ENCODE results near the gene GAPDHS.
A peak's percentile ranks its signal among the peaks of the same experiment; 100 is the strongest.

The GAPDHS gene

GRCh38 chr19:35539850-35540249 is 6.6 kb downstream of the GAPDHS start:
- DNase-seq (ENCODE audit: low read depth): no peak

DNA sequence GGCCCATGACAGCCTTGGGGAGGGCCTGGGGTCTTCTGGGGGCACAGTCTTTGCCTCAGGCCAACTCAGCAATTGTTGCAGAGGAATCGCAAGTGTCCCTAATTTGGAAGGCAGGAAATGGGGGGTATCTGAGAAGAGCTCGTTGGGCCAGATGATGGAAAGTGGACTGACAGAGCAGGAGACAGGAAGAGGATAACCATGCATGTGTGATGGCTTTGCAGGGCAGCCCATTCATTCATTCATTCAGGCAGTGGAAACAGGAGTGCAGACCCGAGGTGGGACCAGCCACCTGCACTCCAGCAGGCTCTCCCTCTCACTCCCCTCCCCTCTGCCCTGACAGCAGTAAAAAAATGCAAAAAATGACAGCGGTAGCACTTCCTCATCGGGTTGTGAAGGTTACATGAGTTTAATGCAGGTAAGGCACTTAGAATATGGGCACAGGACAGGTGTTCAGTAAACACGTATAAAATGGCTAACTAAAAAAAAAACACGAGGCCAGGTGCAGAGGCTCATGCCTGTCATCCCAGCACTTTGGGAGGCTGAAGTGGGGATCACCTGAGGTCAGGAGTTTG is 7.2 kb downstream of the GAPDHS start:
- DNase-seq (ENCODE audit: low read depth): no peak

DNA sequence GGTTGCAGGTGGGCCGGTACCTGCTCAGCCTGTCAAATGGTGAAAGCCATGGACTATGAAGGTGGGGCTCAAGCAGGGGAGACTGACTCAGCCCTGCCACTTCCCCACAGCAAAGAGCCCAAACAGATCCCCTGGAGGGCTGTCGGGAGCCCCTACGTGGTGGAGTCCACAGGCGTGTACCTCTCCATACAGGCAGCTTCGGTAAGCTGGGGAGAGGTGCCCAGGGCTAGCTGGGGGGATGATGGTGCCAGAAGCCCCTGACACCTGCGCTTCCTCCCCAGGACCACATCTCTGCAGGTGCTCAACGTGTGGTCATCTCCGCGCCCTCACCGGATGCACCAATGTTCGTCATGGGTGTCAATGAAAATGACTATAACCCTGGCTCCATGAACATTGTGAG is 9.0 kb downstream of the GAPDHS start:
- DNase-seq (ENCODE audit: low read depth): no peak

DNA sequence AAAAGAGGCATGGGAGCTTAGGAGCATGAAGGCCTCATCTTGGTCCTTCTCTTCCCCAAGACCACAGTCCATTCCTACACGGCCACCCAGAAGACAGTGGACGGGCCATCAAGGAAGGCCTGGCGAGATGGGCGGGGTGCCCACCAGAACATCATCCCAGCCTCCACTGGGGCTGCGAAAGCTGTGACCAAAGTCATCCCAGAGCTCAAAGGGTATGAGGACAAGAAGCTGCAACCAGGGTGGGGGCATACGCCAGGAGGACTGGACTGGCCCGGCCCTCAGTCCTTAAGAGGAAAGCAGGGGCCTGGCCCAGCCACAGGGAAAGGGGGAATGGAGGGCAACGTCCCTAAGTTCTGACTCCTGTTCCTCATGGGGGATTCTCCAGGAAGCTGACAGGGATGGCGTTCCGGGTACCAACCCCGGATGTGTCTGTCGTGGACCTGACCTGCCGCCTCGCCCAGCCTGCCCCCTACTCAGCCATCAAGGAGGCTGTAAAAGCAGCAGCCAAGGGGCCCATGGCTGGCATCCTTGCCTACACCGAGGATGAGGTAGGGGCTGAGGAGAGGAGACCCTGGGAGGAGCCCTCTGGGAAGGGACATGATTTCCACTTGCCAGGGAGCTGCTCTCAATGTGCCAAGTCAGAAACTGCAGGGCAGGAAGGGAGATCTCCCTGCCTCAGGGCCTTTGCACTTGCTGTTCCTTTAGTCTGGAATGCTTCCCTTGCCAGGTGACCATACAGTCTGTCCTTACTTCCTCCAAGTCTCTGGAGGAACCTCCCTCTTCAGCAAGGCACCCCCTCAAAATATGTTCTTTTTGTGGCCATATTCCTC is 10.2 kb downstream of the GAPDHS start:
- DNase-seq (ENCODE audit: low read depth): no peak

GRCh38 chr19:35544110-35544802 is 11.0 kb downstream of the GAPDHS start:
- DNase-seq (ENCODE audit: low read depth): no peak

GRCh38 chr19:35545001-35545854 is 12.0 kb downstream of the GAPDHS start, which contains the start of gene TMEM147:
Gene TMEM147 (plus strand): TSS chr19:35545626. CDS start chr19:35545740, 114 bp downstream.
- DNase-seq (ENCODE audit: low read depth): peak; percentile 81

DNA sequence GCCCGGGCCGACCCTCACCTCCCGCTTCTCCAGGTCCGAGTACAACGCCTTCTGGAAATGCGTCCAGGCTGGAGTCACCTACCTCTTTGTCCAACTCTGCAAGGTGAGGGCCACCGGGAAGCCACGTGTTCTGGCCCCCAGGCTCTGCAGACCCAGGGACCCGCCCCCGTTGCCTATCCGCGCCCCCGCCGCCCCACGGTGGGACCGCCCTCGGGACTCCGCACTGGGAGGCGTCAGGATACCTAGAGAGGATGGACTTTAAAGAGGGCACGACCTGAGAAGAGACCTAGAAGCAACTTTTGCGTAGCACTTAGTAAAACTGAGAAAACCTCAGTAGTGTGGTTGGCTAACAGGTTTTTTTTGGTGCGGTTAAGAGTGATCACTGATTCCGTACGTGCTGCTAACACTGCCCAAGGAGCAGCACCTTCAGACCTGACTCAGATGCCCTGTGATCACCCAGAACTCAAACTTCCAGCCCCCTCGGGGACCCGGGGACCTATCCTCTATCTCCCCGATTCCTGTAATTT is 12.7 kb downstream of the GAPDHS start:
- no peak for DNase-seq (ENCODE audit: low read depth)

GRCh38 chr19:35546532-35546931 is 13.3 kb downstream of the GAPDHS start:
- no peak for DNase-seq (ENCODE audit: low read depth)

DNA sequence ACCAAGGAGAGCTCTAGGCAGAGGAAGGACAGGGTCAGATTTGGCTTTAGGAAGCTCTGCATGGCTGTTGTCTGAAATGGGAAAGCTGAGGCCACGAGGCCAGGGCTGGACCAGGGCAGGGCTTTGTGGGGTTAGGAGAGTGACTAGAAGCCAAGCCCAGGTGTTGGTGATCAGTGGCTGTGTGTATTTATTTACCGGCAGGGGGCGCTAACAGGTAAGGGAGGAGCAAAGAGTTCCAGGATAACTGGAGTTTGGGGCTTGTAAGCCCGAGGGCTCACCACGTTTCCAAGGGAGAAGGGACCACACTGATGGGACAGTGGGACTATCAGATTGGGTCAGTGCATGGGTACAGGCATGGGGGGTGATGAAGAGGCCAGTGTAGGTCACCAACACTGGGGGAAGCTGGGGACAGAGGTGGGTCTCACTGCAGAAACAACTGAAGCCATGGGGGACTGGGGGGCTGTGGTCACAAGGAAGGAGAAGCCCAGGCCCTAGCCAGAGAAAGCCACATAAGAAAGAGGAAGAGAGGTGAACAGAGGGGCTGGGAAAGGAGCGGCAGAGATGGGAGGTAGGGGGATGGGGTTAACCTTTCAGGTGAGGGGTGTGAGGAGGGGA is 16.0 kb downstream of the GAPDHS start:
- DNase-seq (ENCODE audit: low read depth): peak; percentile 38

DNA sequence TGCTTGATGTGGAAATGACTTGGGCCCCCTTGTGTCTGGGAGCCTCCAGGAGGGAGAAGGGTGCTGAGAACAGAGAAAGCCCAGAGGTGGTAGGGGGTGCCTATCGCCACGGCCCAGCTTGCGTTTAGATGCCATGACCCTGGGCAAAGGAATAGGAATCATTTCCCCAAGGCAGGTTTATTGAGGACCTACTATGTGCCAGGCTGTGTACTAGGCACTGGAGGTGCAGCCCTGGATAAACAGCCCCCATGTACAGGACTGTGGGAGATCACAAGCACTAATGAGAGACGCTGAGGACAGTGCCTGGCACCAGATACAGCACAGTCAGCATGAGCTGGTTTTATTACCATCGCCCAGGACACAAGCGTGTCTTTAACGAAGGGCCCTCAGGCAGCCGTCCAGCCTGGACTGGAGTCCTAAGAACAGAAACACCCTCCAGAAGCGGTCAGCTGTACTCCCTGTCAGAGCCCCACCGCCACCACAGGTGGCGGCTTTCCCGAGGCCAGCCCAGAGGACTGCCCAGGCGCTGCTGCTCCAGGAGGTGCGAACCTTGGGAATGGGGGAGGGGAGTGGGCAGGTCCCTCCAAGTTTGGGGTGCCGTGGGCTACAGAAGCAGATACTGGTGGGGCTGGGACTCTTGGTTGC is 16.7 kb downstream of the GAPDHS start:
- DNase-seq (ENCODE audit: low read depth): no peak

GRCh38 chr19:35551091-35551810 is 18.0 kb downstream of the GAPDHS start:
- DNase-seq (ENCODE audit: low read depth): no peak

DNA sequence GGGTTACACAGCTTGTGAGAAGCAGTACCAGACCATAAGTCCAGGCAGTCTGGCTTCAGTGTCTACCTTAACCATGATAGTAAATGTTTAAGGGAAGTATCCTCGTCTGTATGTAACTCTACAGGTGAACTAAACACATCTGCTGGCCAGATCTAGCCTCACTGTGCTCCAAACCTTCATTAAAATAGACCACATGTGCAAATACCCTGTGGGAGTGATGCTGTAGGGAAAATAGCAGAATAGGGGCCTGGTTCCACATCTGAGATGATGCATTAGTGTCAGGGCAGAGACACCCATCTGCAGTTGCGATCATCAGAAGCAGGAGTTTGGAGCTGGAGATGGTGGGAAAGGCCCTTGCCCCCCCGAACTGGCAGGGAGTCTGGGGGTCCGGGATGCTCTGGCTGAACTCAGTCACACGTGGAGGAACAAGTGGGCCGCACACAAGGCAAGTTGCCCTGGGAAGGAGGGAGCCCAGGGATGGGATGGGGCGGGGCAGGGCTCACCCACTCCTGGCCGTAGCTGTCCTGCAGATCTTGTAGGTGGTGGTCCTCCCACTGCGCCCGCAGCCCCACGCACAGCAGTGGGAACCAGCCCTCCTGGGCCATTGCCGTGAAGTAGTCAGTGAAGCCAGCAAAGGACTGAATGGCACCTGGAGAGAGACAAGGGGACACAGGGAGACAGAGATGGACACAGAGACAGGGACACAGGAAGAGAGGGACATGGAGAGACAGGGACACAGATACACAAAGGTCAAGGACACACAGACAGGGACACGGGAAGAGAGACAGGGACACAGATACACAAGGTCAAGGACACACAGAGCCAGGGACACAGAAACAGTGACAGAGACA is 19.5 kb downstream of the GAPDHS start:
- no peak for DNase-seq (ENCODE audit: low read depth)

GRCh38 chr19:35553385-35554000 is 20.2 kb downstream of the GAPDHS start:
- DNase-seq (ENCODE audit: low read depth): no peak

GRCh38 chr19:35554076-35554475 is 20.8 kb downstream of the GAPDHS start:
- no peak for DNase-seq (ENCODE audit: low read depth)

DNA sequence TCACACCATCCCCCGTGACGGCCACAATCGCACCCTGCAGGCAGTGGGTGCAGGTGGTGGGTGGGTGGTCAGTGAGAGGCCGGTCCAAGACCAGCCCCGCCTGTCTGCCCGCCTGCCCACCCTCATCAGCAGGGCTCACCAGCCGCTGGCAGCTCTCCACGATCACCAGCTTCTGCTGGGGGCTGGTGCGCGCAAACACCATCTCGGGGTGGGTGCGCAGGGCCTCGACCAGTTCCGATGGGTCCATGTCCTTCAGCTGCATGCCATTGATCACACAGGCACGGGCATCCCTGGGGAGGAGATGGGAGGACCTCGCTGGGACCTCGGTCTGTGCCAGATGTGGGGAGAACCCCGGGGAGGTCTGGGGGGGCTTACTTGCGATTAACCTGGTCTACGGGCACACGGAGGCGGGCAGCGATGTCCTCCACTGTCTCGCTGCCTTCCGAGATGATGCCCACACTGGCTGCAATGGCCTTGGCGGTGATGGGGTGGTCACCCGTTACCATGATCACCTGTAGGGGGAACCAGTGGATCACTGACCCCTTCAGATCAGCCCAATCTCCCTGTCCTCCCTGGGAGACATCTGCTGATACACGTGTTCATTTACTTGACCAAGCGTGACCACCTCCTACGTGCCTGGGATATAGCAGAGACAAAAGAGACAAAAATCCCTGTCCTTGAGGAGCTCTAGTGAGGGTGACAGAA is 22.2 kb downstream of the GAPDHS start:
- DNase-seq (ENCODE audit: low read depth): no peak

DNA sequence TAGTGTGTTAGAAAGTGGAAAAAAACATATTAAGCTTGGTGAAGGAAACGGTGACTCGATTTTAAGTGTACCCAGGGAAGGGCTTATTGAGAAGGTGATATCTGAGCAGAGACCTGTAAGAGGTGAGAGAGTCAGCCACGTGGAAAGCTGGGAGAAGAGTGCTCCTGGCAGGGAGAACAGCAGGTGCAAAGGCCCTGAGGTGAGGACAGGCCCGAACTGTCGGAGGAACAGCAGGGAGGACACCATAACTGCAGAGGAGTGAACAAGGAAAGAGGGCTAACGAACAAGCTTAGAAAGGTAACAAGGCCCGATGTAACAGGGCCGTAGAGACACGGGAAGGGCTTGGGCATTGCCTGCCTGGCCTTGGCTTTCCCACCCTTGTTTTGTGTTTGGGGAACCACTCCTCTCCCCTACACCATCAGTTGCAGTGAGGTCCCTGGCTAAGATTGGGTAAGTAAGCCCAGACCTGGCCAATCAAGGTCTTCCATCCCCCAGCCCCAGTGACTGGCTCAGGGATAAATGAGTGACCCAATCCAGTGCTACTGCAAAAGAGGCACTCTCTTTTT is 22.9 kb downstream of the GAPDHS start:
- DNase-seq (ENCODE audit: low read depth): no peak

DNA sequence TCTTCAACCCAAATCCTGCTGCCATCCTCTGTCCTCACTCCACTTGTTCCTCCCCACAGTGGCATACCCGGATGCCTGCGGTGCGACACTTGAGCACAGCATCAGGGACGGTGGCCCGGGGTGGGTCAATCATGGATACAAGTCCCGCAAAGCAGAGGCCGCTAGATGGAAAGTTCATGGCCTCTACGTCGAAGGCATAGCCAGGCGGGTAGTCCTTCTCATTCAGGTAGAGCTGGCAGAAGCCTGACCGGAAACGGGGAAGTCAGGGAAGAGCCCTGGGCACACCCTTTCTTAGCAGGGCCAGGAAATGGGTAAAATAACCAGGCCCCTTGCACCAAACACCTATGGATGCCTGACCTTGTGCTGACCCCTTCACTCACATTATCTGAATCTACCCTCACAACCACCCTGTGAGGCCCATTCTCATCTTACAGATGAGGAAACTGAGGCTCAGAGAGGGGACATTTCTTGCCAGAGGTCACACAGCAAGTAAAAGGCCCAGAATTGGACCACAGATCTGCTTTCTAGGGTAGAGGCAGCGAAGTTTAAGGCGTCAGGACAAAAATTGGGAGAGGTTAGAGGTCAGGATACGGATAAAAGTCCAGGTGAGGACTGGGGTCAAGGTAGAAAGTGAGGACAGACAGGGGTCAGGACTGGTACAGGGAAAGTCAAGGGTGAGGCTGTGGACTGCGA is 23.7 kb downstream of the GAPDHS start:
- no peak for DNase-seq (ENCODE audit: low read depth)
